NCI-H2107 treated with DMSO at 0.1 percent for 48 hours (cell line): ENCODE measurements around the gene ATXN10.

ENCODE experiments used
- DNase-seq: peaks from one replicate; lab custom pipeline; 2025; ENCODE audit not compliant: unreplicated experiment; lab: John Stamatoyannopoulos, UW

Gene ATXN10

GRCh38 chr22:45887202-45888131, 215.8 kb downstream of the ATXN10 start:
- DNase-seq = no peak

DNA sequence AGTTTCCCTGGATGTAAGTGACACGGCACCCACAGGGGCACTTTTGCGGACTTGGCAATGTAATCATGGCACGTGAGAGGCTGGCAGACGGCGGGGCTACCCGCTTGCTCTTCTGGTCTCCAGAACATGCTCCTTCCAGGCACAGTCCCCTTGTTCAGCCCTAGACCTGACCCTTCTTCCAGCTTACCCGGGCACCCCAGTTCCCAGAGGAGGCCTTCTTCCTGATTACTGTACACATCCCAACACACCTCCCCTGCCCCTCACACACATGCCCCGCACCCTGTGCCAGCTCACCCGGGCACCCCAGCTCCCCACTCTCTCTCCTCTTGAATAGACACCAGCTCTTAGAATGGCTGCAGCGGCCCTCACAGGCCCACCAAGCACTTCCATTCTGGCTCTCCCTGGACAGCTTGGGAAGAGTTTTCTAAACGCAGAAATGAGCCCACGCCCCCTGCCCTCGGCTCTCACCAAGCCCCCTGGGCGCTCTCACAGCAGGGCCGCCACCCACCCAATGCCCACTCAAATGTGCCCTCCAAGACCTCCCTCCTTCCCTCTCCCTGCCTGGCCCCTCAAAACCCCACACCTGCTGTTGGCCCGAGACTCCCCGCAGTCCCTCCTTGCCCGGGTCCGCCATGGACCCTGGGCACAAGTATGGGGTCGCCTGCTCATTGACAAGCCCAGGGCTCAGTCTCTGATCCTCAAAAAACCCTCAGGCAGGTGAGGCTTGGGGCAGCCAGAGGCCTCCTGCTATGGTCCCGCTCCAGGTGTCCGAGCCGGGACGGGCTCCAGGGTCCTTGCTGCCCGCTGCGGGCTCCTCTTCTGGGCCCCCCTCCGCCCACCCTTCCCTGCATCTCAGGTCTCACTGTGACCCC, 216.8 kb downstream of the ATXN10 start:
- DNase-seq = no peak

DNA sequence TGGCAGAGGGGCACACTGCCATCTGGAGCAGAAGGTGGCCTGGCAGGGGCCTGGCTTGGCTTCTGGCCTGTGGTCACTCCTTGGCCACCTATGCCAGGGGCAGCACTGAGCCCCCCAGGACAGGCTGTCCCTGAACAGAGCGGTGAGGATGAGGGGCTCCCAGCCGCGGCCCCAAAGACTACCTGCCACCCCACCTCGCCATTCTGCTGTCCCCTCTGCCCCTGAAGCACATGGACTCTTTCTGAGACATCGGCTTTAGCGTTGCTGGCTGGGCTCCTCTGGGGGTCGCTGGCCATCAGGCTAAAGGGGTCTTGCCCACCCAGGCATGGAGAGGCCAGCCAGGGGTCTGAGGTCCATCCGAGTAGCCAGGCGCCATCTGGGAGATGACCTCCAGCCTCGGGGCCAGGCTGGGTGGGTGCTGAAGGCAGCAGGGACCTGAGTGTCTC, 217.5 kb downstream of the ATXN10 start:
- no peak for DNase-seq

DNA sequence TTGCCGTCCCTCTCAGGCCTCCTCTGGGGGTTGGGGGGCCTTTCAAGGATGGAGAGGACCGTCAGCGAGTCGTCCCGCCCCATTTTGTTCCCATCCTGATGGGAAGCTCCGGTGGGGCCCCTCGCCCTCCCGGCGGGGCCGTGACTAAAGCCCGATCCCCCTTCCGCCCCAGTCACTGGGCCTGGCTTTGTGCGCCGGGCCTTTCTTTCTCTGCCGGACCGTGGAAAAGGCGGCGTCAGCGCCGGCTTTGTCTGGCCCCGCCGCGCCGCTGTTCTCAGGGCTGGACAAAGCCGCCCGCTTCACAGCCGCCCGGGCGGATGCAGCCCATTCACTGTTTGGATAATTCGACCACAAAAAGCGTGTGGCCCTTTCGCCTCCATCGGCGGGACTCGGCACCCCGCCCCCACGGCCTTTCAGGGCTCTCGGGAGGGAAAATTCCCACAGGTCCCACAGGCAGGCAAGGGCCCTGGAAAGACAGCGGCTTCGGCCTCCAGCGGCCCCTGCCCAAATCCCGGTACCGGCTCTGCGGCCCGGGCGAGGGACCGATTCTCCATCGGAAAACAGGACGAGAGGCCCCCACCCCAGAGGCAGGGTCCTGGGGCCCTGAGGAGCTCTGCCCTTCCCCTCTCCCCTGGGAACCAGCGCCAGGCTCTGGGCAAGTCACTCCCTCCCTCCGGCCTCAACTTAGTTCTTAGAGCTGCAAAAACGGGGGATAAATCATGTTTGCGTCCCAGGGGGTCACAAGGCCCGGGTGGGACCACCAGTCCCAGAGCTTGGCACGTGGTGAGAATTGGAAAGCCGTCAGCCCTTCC, 218.1 kb downstream of the ATXN10 start:
- DNase-seq = no peak

DNA sequence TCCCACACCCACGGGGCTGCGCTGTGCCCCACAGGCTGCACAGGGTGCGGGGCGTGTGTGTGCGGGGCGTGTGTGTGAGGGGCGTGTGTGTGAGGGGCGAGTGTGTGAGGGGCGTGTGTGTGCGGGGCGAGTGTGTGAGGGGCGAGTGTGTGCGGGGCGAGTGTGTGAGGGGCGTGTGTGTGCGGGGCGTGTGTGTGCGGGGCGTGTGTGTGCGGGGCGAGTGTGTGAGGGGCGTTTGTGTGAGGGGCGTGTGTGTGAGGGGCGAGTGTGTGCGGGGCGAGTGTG, 218.7 kb downstream of the ATXN10 start:
- no peak for DNase-seq

DNA sequence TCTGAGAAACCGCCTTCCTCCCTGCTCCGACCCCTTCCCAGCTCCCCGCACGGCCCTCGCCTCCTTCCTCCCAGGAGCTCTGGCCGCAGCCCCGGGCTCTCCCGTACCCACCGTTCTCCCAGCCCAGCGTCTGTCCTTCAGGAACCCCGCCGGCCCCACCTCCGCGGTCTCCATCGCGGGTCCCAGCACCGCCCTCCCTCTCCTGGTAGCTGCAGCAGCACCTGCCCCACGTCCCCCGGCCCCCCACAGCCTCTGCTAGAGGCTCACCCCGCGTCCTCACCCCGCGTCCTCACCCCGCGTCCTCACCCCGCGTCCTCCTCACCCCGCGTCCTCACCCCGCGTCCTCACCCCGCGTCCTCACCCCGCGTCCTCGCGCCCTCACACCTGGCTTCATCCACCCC, 219.4 kb downstream of the ATXN10 start:
- DNase-seq = no peak

DNA sequence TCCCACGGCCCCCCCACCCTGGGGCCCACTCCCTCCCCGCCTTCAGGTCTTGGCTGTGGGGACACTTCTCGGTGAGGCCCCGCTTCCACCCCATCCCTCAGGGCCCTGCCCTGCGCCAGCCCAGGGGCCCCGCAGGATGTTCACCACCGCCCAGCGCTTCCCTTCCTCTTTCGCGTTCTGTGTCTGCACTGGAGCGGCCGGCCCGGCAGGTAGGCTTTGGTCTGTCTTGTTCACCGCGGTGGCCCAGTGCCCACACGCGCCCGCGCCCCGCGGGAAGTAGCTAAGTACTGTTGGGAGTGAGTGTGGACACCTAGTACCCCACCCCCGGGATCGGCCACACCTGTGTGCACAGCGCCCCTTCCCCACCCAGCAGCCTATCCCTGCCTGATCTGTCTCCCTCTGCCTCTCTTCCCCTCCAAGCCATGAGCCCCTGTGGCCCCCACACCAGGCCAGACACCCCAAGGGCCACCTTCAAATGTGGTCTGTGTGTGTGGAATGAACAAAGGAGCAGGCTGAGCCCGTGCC, 219.9 kb downstream of the ATXN10 start:
- no peak for DNase-seq

DNA sequence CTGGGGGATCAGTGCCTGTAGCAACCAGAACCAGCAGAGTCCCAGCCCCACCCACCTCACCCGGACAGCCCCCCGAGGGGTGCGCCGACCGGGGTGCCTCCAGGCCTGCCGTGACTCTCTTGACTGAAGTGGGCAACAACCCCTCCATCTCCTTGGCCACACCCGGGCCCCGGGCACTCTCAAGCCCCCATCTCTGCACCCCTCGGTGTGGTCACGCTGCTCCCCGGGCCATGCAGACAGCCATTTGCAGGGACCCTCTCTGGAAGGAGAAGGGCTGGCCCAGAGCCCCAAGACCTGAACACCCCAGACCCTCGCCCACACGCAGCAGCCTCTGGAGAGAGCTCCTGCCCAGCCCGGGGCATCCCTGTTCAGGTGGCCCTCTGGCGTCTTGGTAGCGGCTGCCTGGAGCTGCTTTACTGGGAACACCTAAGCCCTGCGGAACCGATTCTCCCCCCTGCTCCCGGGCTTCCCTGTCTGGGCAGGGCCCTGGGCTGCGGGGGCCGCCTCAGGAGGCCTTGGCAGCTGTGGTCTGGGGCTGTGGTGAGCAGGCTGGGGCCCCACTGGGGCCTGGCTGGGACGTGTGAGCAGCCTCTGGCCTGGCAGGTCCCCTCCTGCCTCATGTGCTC, 220.5 kb downstream of the ATXN10 start:
- DNase-seq = no peak

DNA sequence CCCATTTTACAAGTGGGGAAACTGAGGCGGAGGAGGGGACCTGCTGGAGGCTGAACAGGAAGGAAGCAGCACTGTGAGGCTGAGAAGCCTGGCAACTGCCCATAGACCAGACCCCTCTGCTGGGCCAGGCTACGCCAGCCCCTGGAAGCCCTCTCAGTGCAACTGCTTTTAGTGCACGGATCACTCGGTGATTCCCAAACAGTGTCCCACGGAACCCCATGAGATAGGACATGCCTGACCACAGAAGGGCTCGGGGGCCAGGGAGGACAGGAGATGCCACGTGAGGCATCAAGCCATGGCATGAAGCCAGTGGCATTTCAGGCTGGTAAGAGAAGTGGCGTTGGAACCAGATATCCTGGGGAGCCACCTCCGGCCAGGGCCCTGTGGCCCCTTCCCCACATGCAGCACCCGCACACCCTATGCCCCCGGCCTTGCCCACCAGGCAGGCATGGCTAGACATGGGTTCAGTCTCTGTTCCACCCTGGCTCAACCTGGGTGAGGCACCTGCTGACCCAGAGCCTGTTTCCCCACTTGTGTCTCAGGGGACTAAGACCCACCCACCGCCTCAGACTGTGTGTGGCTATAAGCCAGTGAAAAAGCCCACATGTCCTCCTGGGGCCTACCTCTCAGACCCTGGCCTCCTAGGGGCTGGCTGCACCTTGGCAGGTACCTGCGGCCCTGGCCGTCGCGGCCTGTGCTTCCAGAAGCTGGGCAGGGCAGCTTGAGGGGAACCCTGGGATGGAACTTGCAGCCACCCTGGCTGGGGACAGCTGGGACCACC, 221.2 kb downstream of the ATXN10 start:
- DNase-seq = no peak

GRCh38 chr22:45893516-45893915, 221.9 kb downstream of the ATXN10 start:
- no peak for DNase-seq
